Left lung (tissue), 10 donors: Measurements from ENCODE around the gene MAP3K14. TPM values are rescaled to one million over a fixed set of nuclear protein-coding genes. Genes with fewer than 3 reads are reported as not detected.
A peak's percentile ranks its signal among the peaks of the same experiment; 100 is the strongest.

Experiments
- ATAC-seq: fragments of 200-7000 bp; cut with Tn5 transposase; one replicate; pipeline ENCODE4 v1.9.1; 2020; ENCODE audit warnings: moderate library complexity
- DNase-seq, 4 donors: peaks; one replicate each; pipeline ENCODE4 v3.0.0-alpha.2; 2013 to 2020
- H3K27ac ChIP-seq, 2 donors: fragments of 200-600 bp; sonication (generic) in 1 of 2; one replicate each; pipeline versions ENCODE4 v1.5.0 to v1.8.0; 2020 to 2021
- H3K27me3 ChIP-seq, 2 donors: fragments of 200-600 bp; sonication (generic) in 1 of 2; one replicate each; pipeline versions ENCODE4 v1.5.0 to v1.8.0; 2020 to 2021
- H3K36me3 ChIP-seq, 2 donors: fragments of 200-600 bp; sonication (generic) in 1 of 2; one replicate each; pipeline versions ENCODE4 v1.5.0 to v1.8.0; 2020 to 2021
- H3K4me1 ChIP-seq, 2 donors: fragments of 200-600 bp; one replicate each; pipeline ENCODE4 v1.8.0; 2021
- H3K4me3 ChIP-seq, 2 donors: fragments of 200-600 bp; sonication (generic) in 1 of 2; one replicate each; pipeline versions ENCODE4 v1.5.0 to v1.8.0; 2020 to 2021; ENCODE audit warnings: mild to moderate bottlenecking in 1 of 2
- H3K9me3 ChIP-seq, 2 donors: fragments of 200-600 bp; sonication (generic) in 1 of 2; one replicate each; pipeline versions ENCODE4 v1.5.0 to v1.8.0; 2020 to 2021
- intact Hi-C, 2 donors: fragments of 100-400 bp; cut with DNase I; formaldehyde crosslinking; loops; one replicate each; pipeline versions ENCODE4 v1.11.2 to v1.14.2; 2022
- polyA plus RNA-seq, 6 donors: library from polyadenylated mRNA; unstranded; fragments of 120-200 nt; gene quantifications; one replicate each; pipeline ENCODE4 v1.2.1, GENCODE V29; 2013; ENCODE audit not compliant: insufficient read length in 6 of 6
- total RNA-seq, 2 donors: library from RNA; stranded (reverse); fragmentation: NEBNext Ultra II Directional; extraction: Animal tissue kit (Norgen Biotek cat#: 25700); gene quantifications; one replicate each; pipeline ENCODE4 v1.2.1, GENCODE V29; 2021
- TF ChIP-seq, protein P1 (sequence below), 2 donors: fragments of 200-600 bp; sonication (generic) in 1 of 2; IDR thresholded peaks; one replicate each; pipeline versions ENCODE4 v1.5.0 to v1.8.0; 2021; ENCODE audit warnings: antibody characterized with exemption in 2 of 2
- donor health status: DM: no; HTN: yes; CAD: no.
- donor health status: DM: no; HTN: no; CAD: no.

Gene MAP3K14
- total and polyA plus RNA-seq, 8 donors = 6.3 to 13.1 (median 7.7) TPM

DNA sequence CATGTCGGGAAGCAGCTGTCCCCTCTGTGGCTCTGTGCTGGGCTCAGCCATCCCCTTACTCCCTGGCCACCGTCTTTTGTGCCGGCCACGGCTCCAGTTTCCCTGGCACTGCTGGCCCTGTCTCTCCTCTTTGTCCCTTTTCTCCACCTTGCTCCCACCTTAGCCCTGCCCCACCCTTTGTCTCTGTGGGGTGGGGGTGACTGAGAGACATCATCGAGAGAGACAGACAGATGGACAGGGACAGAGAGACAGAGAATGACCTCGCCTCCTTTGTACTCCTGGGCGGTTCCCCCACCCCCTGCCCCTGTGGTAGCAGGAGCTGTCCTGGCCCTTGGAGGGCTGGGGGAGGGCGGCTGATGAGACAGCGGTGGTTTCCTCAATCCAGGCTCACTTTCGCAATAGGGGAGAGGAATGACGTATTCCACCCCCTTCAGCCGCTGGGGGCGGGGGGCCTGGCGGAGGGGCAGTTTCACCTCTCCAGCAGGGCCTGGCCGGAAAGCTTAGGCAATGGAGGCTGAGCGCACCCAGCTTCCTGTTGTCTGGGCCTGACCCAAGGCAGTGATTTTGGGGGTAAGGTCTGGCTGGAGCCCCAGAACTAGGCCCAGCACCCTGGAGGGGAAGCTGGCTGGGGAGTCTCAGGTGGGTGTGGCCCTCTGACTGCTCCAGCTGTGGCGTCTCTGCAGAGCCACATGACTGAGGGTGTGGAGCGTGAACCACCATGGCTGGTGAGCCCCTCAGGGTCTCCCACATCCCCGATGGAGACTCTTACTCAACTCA, 87.9 kb downstream of the MAP3K14 start:
- peak overlapping the region in 1 of 2 donors; percentile 72 for H3K4me3 ChIP-seq
- intact Hi-C loops = no loop called here
- H3K4me1 ChIP-seq = peaks cover 40 to 97% of the 10 kb centered on the region in 2 donors
- H3K9me3 ChIP-seq = no peaks in the 10 kb centered on the region
- peak overlapping the region; percentile 84 to 97 for H3K27ac ChIP-seq
- H3K27me3 ChIP-seq = no peaks in the 10 kb centered on the region
- DNase-seq (peak; percentile 66 to 98 (median 92)), ATAC-seq (peak; percentile 79)
- TF ChIP-seq, protein P1, sequence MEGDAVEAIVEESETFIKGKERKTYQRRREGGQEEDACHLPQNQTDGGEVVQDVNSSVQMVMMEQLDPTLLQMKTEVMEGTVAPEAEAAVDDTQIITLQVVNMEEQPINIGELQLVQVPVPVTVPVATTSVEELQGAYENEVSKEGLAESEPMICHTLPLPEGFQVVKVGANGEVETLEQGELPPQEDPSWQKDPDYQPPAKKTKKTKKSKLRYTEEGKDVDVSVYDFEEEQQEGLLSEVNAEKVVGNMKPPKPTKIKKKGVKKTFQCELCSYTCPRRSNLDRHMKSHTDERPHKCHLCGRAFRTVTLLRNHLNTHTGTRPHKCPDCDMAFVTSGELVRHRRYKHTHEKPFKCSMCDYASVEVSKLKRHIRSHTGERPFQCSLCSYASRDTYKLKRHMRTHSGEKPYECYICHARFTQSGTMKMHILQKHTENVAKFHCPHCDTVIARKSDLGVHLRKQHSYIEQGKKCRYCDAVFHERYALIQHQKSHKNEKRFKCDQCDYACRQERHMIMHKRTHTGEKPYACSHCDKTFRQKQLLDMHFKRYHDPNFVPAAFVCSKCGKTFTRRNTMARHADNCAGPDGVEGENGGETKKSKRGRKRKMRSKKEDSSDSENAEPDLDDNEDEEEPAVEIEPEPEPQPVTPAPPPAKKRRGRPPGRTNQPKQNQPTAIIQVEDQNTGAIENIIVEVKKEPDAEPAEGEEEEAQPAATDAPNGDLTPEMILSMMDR (IDR thresholded peaks at IDR 0.05) = peak in 1 of 2 donors; percentile 10
- H3K36me3 ChIP-seq = peaks cover 0 to 12% of the 10 kb centered on the region in 2 donors

DNA sequence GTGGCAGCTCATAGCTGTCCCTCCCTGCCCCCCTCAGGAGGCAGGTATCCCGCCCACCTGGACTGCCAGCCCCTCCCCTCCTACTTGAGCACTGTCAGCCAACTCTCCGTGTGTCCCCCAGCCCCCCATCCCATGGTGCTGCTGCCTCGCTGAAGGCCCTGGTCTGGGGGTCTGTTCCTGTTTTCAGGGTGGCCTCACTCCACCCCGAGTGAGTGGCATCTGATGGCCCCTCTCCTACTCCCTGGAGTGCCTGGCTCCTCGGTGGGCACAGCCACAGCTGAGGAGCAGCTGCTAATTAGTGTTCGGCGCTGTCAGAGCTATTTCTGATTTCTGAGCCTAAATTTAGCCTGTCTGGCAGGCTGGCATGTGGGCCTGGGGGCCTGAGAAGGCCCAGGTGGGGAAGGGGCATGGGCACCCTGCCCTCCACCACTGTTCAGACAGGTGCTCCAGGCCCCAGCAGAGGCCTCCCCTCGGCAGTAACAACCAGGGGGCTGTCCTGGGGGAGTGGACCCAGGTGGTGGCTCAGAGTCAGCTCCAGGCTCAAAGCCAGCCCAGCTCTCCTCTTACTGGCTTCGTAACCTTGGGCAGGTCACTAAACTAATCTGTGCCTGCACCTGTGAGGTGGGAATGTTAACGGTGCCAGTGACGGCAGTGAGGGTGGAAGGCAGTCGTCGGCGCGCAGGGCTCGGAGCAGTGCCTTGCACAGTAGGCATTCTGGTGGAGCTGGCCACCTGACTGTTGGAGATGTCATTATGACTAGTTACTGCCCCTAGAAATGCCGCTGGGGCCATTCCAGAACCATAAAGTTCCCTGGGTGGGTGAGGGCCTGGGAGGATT, 88.7 kb downstream of the MAP3K14 start:
- intact Hi-C loops = no loop called here
- Histone ChIP-seq H3K27ac (peak overlapping the region; percentile 84 to 97), H3K4me3 (peak overlapping the region in 1 of 2 donors; percentile 72), H3K27me3 (no peaks in the 10 kb centered on the region), H3K9me3 (no peaks in the 10 kb centered on the region), H3K36me3 (peaks cover 0 to 4% of the 10 kb centered on the region in 2 donors), H3K4me1 (peaks cover 40 to 98% of the 10 kb centered on the region in 2 donors)
- no peak for ATAC-seq
- TF ChIP-seq, protein P1 (IDR thresholded peaks at IDR 0.05) = no peak
- DNase-seq = peak in 1 of 4 donors; percentile 71

DNA sequence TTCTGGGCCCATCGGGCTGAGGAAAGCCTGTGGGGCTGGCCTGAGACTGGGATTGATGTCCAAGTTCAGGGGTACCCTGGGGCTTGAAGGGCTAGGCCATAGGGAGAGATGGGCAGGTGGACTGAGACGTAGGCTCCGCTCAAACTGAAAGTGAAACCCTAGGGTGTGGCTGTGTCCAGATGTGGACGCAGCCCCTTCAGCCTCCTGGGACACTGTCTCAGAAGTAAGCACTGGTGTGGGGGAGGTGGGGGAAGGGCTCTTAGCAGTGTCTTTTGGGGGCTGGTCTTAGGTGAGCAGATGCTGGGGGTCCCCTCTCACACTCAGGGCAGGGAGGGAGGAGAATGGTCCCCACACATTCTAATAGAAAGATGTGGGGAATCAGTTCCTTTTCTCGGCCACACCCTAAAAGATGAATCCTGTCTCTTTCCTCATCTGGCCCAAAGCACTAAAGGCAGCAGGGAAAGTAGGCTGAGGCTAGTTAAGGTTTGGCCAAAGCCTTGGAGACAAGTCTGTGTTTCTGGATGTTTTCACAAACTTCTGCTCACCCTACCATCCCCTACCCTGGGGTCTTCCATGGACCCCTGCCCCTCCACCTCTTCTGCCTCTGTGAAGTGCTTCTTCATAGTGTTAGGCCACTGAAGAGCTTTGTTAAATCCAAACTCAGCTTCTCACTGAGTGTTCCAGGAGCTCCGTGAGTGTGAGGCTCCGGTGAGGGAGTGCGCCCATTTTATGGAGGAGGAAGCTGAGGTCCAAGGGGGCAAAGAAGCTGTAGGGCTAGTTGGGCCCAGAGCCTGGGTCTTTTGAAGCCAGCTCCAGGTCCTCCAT, 89.5 kb downstream of the MAP3K14 start:
- TF ChIP-seq, protein P1 (IDR thresholded peaks at IDR 0.05) = no peak
- H3K36me3 ChIP-seq = no peaks in the 10 kb centered on the region
- H3K4me3 ChIP-seq = peak overlapping the region in 1 of 2 donors; percentile 72
- peaks cover 0 to 5% of the 10 kb centered on the region in 2 donors for H3K27me3 ChIP-seq
- ATAC-seq (no peak), DNase-seq (peak in 1 of 4 donors; percentile 54)
- peaks cover 40 to 92% of the 10 kb centered on the region in 2 donors for H3K4me1 ChIP-seq
- H3K27ac ChIP-seq = peak overlapping the region; percentile 84 to 97
- no peaks in the 10 kb centered on the region for H3K9me3 ChIP-seq
- intact Hi-C loops = no loop called here

DNA sequence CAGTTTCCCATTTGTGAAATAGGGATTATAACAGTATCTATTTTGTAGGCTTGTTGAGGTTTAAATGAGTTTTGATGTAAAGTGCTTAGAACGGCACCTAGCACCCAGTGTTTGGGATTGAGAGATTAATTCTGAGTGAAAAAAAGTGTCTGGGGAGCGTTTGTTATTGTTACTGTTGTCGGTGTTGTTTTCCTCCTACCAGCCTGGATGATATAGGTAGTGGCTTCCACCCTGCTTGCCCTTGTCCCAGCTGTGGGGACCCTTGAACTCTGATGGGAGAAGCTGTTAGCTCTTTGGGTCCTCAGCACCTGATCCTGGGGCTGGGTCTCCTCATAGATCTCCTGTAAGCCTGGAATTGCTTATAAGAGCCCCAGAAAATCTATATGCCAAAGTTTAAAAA, 90.2 kb downstream of the MAP3K14 start:
- TF ChIP-seq, protein P1 (IDR thresholded peaks at IDR 0.05) = no peak
- Histone ChIP-seq H3K27me3 (peaks cover 0 to 12% of the 10 kb centered on the region in 2 donors), H3K9me3 (no peaks in the 10 kb centered on the region), H3K4me1 (peaks cover 40 to 88% of the 10 kb centered on the region in 2 donors), H3K4me3 (peak overlapping the region in 1 of 2 donors; percentile 72), H3K27ac (peak overlapping the region; percentile 84 to 97), H3K36me3 (no peaks in the 10 kb centered on the region)
- intact Hi-C loops = no loop called here
- DNase-seq = no peak
- ATAC-seq = no peak
